C4-2B (cell line): ENCODE measurements around the gene ZDHHC5.
A peak's percentile ranks its signal among the peaks of the same experiment; 100 is the strongest.
"Not testable (repeated sequence)": the region's sequence is repeated elsewhere in the genome, so short reads cannot be mapped to it uniquely, and the experiment has no call there.

ENCODE experiments used
- H3K27ac ChIP-seq: fragments of 450-650 bp; 2 replicates; pipeline ENCODE4 v1.5.1; 2017
- CTCF ChIP-seq: fragments of 450-650 bp; conservative IDR thresholded peaks from 2 replicates; pipeline ENCODE4 v1.5.1; 2017; ENCODE audit warnings: mild to moderate bottlenecking
- ZFX ChIP-seq: fragments of 450-650 bp; IDR thresholded peaks from 2 replicates; pipeline ENCODE4 v1.6.1; 2017

ZDHHC5 gene

GRCh38 chr11:57674251-57674650, 6.3 kb downstream of the ZDHHC5 start:
- no peak overlapping the region for H3K27ac ChIP-seq
- no peak for TF ChIP-seq CTCF
- TF ChIP-seq ZFX, result no peak

- TF ChIP-seq ZFX, result no peak
- no peak for TF ChIP-seq CTCF
- H3K27ac ChIP-seq, result peak overlapping the region; percentile 37; the same call in 1 of the 2 replicates
These were observed 7.4 kb downstream of the ZDHHC5 start for GRCh38 chr11:57675176-57675941.

GRCh38 chr11:57679396-57679795, 11.5 kb downstream of the ZDHHC5 start:
- TF ChIP-seq ZFX (no peak), CTCF (no peak)
- H3K27ac ChIP-seq, result no peak overlapping the region

GRCh38 chr11:57680552-57680874, 12.6 kb downstream of the ZDHHC5 start:
- no peak overlapping the region for H3K27ac ChIP-seq
- no peak for TF ChIP-seq ZFX
- TF ChIP-seq CTCF, result no peak

- TF ChIP-seq ZFX, result no peak
- TF ChIP-seq CTCF, result no peak
- H3K27ac ChIP-seq, result no peak overlapping the region
These were observed 13.3 kb downstream of the ZDHHC5 start for GRCh38 chr11:57681168-57681567.

- not testable (repeated sequence) for H3K27ac ChIP-seq
These were observed 22.6 kb downstream of the ZDHHC5 start for GRCh38 chr11:57690474-57690873.

- H3K27ac ChIP-seq, result no peak overlapping the region
- TF ChIP-seq CTCF, result no peak
- no peak for TF ChIP-seq ZFX
These were observed 31.0 kb downstream of the ZDHHC5 start for GRCh38 chr11:57698843-57699365.

GRCh38 chr11:57699813-57700212, 31.9 kb downstream of the ZDHHC5 start:
- TF ChIP-seq ZFX (no peak), CTCF (no peak)
- H3K27ac ChIP-seq, result no peak overlapping the region
